ENCODE data around the gene PRRT1. TPM values are rescaled to one million over a fixed set of nuclear protein-coding genes. Genes with fewer than 3 reads are reported as not detected.

PRRT1 gene
- total and polyA plus RNA-seq, 4 donors = 0.53 to 2.0 (median 0.97) TPM

- peaks cover 0 to 19% (median 13%) of the 10 kb centered on the region in 4 donors for H3K36me3 ChIP-seq (ENCODE audit: control insufficient read depth in 4 of 4, insufficient read depth in 4 of 4, low read length in 4 of 4)
- no peak for ATAC-seq (ENCODE audit: insufficient read depth, low FRiP score)
- no peak overlapping the region for H3K9ac ChIP-seq (ENCODE audit: insufficient read depth in 1 of 2, low read length in 2 of 2)
- H3K27ac ChIP-seq (ENCODE audit: low read depth in 1 of 2, low read length in 1 of 2) = peak overlapping the region in 1 of 2 donors; percentile 6
- H3K4me1 ChIP-seq (ENCODE audit: control insufficient read depth in 5 of 5, insufficient read depth in 5 of 5, low read length in 5 of 5) = peaks cover 11 to 40% (median 20%) of the 10 kb centered on the region in 5 donors
- H3K4me3 ChIP-seq = no peak overlapping the region
- no peak for TF ChIP-seq CTCF (IDR thresholded peaks at IDR 0.05; ENCODE audit: control extremely low read depth, extremely low read depth)
- no peak for DNase-seq
- WGBS, 2 donors = 72 to 81% methylated on average over 10 of the region's 10 CpGs
- H3K9me3 ChIP-seq (ENCODE audit: control insufficient read depth in 4 of 4, insufficient read depth in 3 of 4, low read length in 3 of 4) = no peaks in the 10 kb centered on the region
- no peaks in the 10 kb centered on the region for H3K27me3 ChIP-seq (ENCODE audit: control insufficient read depth in 3 of 3, insufficient read depth in 3 of 3, low read length in 2 of 3)
These were observed 28.1 kb upstream of the PRRT1 start for GRCh38 chr6:32179766-32180405.

- TF ChIP-seq CTCF (IDR thresholded peaks at IDR 0.05; ENCODE audit: control extremely low read depth, extremely low read depth) = no peak
- Histone ChIP-seq H3K4me3 (peak overlapping the region; percentile 67), H3K9me3 (ENCODE audit: control insufficient read depth in 4 of 4, insufficient read depth in 3 of 4, low read length in 3 of 4) (no peaks in the 10 kb centered on the region), H3K36me3 (ENCODE audit: control insufficient read depth in 4 of 4, insufficient read depth in 4 of 4, low read length in 4 of 4) (peaks cover 0 to 19% (median 13%) of the 10 kb centered on the region in 4 donors), H3K27me3 (ENCODE audit: control insufficient read depth in 3 of 3, insufficient read depth in 3 of 3, low read length in 2 of 3) (no peaks in the 10 kb centered on the region), H3K4me1 (ENCODE audit: control insufficient read depth in 5 of 5, insufficient read depth in 5 of 5, low read length in 5 of 5) (peaks cover 11 to 45% (median 25%) of the 10 kb centered on the region in 5 donors), H3K27ac (ENCODE audit: low read depth in 1 of 2, low read length in 1 of 2) (peak overlapping the region; percentile 75 to 88), H3K9ac (ENCODE audit: insufficient read depth in 1 of 2, low read length in 2 of 2) (peak overlapping the region; percentile 71 to 92)
- WGBS, 2 donors = 2% methylated on average over 24 of the region's 24 CpGs
- ATAC-seq (ENCODE audit: insufficient read depth, low FRiP score) = no peak
- peak in 1 of 3 donors; percentile 29 for DNase-seq
These were observed 27.1 kb upstream of the PRRT1 start for GRCh38 chr6:32178547-32179440.

GRCh38 chr6:32177788-32178546 lies 26.2 kb upstream of the PRRT1 start, which contains the start of gene RNF5:
RNF5 (plus strand) TSS chr6:32178405; CDS start chr6:32178512, 107 bp downstream.
- peak within 1 kb of the TSS; percentile 67 for H3K4me3 ChIP-seq
- ATAC-seq (ENCODE audit: insufficient read depth, low FRiP score) = peak; percentile 86
- no peaks in the 10 kb centered on the region for H3K27me3 ChIP-seq (ENCODE audit: control insufficient read depth in 3 of 3, insufficient read depth in 3 of 3, low read length in 2 of 3)
- no peak for TF ChIP-seq CTCF (IDR thresholded peaks at IDR 0.05; ENCODE audit: control extremely low read depth, extremely low read depth)
- peak; percentile 99 to 100 (median 100) for DNase-seq
- H3K4me1 ChIP-seq (ENCODE audit: control insufficient read depth in 5 of 5, insufficient read depth in 5 of 5, low read length in 5 of 5) = peaks cover 11 to 46% (median 25%) of the 10 kb centered on the region in 5 donors
- peaks cover 0 to 13% (median 11%) of the 10 kb centered on the region in 4 donors for H3K36me3 ChIP-seq (ENCODE audit: control insufficient read depth in 4 of 4, insufficient read depth in 4 of 4, low read length in 4 of 4)
- no peaks in the 10 kb centered on the region for H3K9me3 ChIP-seq (ENCODE audit: control insufficient read depth in 4 of 4, insufficient read depth in 3 of 4, low read length in 3 of 4)
- 0 to 1% methylated on average over 33 of the region's 33 CpGs for WGBS, 2 donors
- peak within 1 kb of the TSS; percentile 74 to 92 for H3K9ac ChIP-seq (ENCODE audit: insufficient read depth in 1 of 2, low read length in 2 of 2)
- peak within 1 kb of the TSS; percentile 88 to 95 for H3K27ac ChIP-seq (ENCODE audit: low read depth in 1 of 2, low read length in 1 of 2)

All from lung (tissue), 12 donors.